A673 (cell line): ENCODE data around the gene MMRN1. TPM values are rescaled to one million over a fixed set of nuclear protein-coding genes. Genes with fewer than 3 reads are reported as not detected.

ENCODE experiments used
- BruUV-seq: library from RNA; stranded (reverse); fragments of 400-500 nt; replicated peaks from 2 replicates; lab custom pipeline; 2021; lab: Mats Ljungman, UMichigan
- CTCF ChIA-PET: fragments of 300-600 bp; sonication (Branson Sonifier 250); formaldehyde crosslinking; loops from one replicate; lab custom pipeline; 2022; ENCODE audit warnings: antibody characterized with exemption; lab: Charles Lee
- POLR2A ChIA-PET: fragments of 300-600 bp; sonication (Branson Sonifier 250); formaldehyde crosslinking; loops from one replicate; lab custom pipeline; 2022; ENCODE audit warnings: antibody characterized with exemption; ENCODE audit not compliant: low non-redundant PET; lab: Charles Lee
- DNase-seq: peaks from one replicate; pipeline ENCODE4 v3.0.0-alpha.2; 2015; ENCODE audit warnings: low spot score
- H3K27ac ChIP-seq: fragments of 200-600 bp; sonication (generic); 2 replicates; pipeline ENCODE4 v1.5.1; 2016; ENCODE audit warnings: mixed run types, low read depth, mild to moderate bottlenecking, mixed read lengths, antibody characterized with exemption, low read length; ENCODE audit not compliant: poor library complexity, severe bottlenecking
- H3K27me3 ChIP-seq: fragments of 200-600 bp; sonication (generic); replicated peaks from 2 replicates; pipeline ENCODE4 v1.6.1; 2017; ENCODE audit warnings: mixed run types, low read depth, mild to moderate bottlenecking, mixed read lengths, antibody characterized with exemption, low read length; ENCODE audit not compliant: insufficient read depth, poor library complexity
- H3K36me3 ChIP-seq: fragments of 200-600 bp; sonication (generic); 2 replicates; pipeline ENCODE4 v1.6.1; 2016; ENCODE audit warnings: mixed run types, mild to moderate bottlenecking, mixed read lengths, antibody characterized with exemption, low read length; ENCODE audit not compliant: insufficient read depth, poor library complexity, severe bottlenecking
- H3K4me1 ChIP-seq: fragments of 200-600 bp; sonication (generic); 2 replicates; pipeline ENCODE4 v1.6.1; 2017; ENCODE audit warnings: mixed run types, mild to moderate bottlenecking, mixed read lengths, antibody characterized with exemption, low read length; ENCODE audit not compliant: insufficient read depth, poor library complexity, severe bottlenecking
- H3K4me3 ChIP-seq: fragments of 200-600 bp; sonication (generic); 2 replicates; pipeline ENCODE4 v1.5.1; 2016; ENCODE audit warnings: low read depth, mixed run types, mild to moderate bottlenecking, mixed read lengths, low read length; ENCODE audit not compliant: poor library complexity, severe bottlenecking
- H3K9me3 ChIP-seq: fragments of 200-600 bp; sonication (generic); 2 replicates; pipeline ENCODE4 v1.6.1; 2016; ENCODE audit warnings: mixed run types, low read depth, mild to moderate bottlenecking, mixed read lengths, antibody characterized with exemption, low read length; ENCODE audit not compliant: poor library complexity, severe bottlenecking
- CTCF ChIP-seq: fragments of 300-800, 200-600 bp; sonication (generic); conservative IDR thresholded peaks from 2 replicates; pipeline ENCODE4 v1.5.1; 2017; ENCODE audit warnings: low read depth, mild to moderate bottlenecking, antibody characterized with exemption, low read length, moderate library complexity, mixed read lengths
- EZH2 ChIP-seq: fragments of 200-600 bp; sonication (generic); IDR thresholded peaks from 2 replicates; pipeline ENCODE4 v1.6.1; 2017; ENCODE audit warnings: borderline replicate concordance, low read depth, mild to moderate bottlenecking, mixed read lengths, antibody characterized with exemption, low read length; ENCODE audit not compliant: poor library complexity, severe bottlenecking
- intact Hi-C: fragments of 100-400 bp; cut with micrococcal nuclease; formaldehyde crosslinking; loops from one replicate; pipeline ENCODE4 v1.10.0; 2022; ENCODE audit not compliant: unreplicated experiment
- total RNA-seq: library from RNA; stranded (reverse); gene quantifications from 2 replicates; pipeline ENCODE4 v1.2.3, GENCODE V29; 2021

Gene MMRN1
- total RNA-seq, 1 experiment from 2014 or later: 0.11 TPM

- ChIA-PET CTCF (no interaction called here), POLR2A (no interaction called here)
- no peak for DNase-seq
- no peaks in the 10 kb centered on the region for H3K9me3 ChIP-seq
- no peaks in the 10 kb centered on the region for H3K4me1 ChIP-seq
- no TSS peak for BruUV-seq
- intact Hi-C loops: loop anchor here (10.0 kb wide), 2 partner anchors 312 to 682 kb away; no protein-coding TSS in a partner anchor
- H3K27me3 ChIP-seq: no peaks in the 10 kb centered on the region
- TF ChIP-seq CTCF (no peak), EZH2 (no peak)
- no peaks in the 10 kb centered on the region for H3K36me3 ChIP-seq
- no peak overlapping the region for H3K4me3 ChIP-seq
- H3K27ac ChIP-seq: no peak overlapping the region
Measured at GRCh38 chr4:89906316-89906715, 11.7 kb downstream of the MMRN1 start.

- ChIA-PET CTCF (no interaction called here), POLR2A (no interaction called here)
- Histone ChIP-seq H3K27ac (no peak overlapping the region), H3K27me3 (no peaks in the 10 kb centered on the region), H3K4me3 (no peak overlapping the region), H3K4me1 (no peaks in the 10 kb centered on the region), H3K9me3 (no peaks in the 10 kb centered on the region), H3K36me3 (no peaks in the 10 kb centered on the region)
- no TSS peak for BruUV-seq
- DNase-seq: no peak
- intact Hi-C loops: loop anchor here (10.0 kb wide), 2 partner anchors 312 to 682 kb away; no protein-coding TSS in a partner anchor
- TF ChIP-seq EZH2 (no peak), CTCF (no peak)
Measured at GRCh38 chr4:89906777-89907521, 12.3 kb downstream of the MMRN1 start.

GRCh38 chr4:89909889-89910288 lies 15.2 kb downstream of the MMRN1 start:
- intact Hi-C loops: loop anchor here (10.0 kb wide), 2 partner anchors 315 to 685 kb away; no protein-coding TSS in a partner anchor

More at GRCh38 chr4:89909889-89910288, 15.2 kb downstream of the MMRN1 start:
- Histone ChIP-seq H3K36me3 (no peaks in the 10 kb centered on the region), H3K27ac (no peak overlapping the region), H3K9me3 (no peaks in the 10 kb centered on the region), H3K4me1 (no peaks in the 10 kb centered on the region), H3K27me3 (no peaks in the 10 kb centered on the region), H3K4me3 (no peak overlapping the region)
- TF ChIP-seq EZH2 (no peak), CTCF (no peak)
- ChIA-PET POLR2A (no interaction called here), CTCF (no interaction called here)
- no peak for DNase-seq
- BruUV-seq: no TSS peak
